D721Med (cell line): Measurements from ENCODE around the gene WAS.

Experiments
- DNase-seq: peaks from one replicate; pipeline ENCODE4 v3.0.0; 2011; ENCODE audit warnings: low spot score; ENCODE audit not compliant: insufficient read length
- FAIRE-seq: peaks from 2 replicates; lab custom pipeline; 2011; peaks lifted over from hg19 to GRCh38; lab: Jason Lieb, UNC
- TF ChIP-seq, protein P1 (sequence below): IDR thresholded peaks from 2 replicates; pipeline ENCODE4 v1.5.1; 2012; ENCODE audit warnings: mild to moderate bottlenecking, control low read depth; ENCODE audit not compliant: insufficient read depth; ENCODE audit errors: missing control alignments

WAS gene

GRCh38 chrX:48698306-48698705, 14.7 kb downstream of the WAS start:
- FAIRE-seq (no peak), DNase-seq (no peak)
- TF ChIP-seq, protein P1, sequence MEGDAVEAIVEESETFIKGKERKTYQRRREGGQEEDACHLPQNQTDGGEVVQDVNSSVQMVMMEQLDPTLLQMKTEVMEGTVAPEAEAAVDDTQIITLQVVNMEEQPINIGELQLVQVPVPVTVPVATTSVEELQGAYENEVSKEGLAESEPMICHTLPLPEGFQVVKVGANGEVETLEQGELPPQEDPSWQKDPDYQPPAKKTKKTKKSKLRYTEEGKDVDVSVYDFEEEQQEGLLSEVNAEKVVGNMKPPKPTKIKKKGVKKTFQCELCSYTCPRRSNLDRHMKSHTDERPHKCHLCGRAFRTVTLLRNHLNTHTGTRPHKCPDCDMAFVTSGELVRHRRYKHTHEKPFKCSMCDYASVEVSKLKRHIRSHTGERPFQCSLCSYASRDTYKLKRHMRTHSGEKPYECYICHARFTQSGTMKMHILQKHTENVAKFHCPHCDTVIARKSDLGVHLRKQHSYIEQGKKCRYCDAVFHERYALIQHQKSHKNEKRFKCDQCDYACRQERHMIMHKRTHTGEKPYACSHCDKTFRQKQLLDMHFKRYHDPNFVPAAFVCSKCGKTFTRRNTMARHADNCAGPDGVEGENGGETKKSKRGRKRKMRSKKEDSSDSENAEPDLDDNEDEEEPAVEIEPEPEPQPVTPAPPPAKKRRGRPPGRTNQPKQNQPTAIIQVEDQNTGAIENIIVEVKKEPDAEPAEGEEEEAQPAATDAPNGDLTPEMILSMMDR, result no peak

- DNase-seq, result no peak
- FAIRE-seq, result no peak
- TF ChIP-seq, protein P1, result no peak
These were observed 16.6 kb downstream of the WAS start for GRCh38 chrX:48700246-48700645.

DNA sequence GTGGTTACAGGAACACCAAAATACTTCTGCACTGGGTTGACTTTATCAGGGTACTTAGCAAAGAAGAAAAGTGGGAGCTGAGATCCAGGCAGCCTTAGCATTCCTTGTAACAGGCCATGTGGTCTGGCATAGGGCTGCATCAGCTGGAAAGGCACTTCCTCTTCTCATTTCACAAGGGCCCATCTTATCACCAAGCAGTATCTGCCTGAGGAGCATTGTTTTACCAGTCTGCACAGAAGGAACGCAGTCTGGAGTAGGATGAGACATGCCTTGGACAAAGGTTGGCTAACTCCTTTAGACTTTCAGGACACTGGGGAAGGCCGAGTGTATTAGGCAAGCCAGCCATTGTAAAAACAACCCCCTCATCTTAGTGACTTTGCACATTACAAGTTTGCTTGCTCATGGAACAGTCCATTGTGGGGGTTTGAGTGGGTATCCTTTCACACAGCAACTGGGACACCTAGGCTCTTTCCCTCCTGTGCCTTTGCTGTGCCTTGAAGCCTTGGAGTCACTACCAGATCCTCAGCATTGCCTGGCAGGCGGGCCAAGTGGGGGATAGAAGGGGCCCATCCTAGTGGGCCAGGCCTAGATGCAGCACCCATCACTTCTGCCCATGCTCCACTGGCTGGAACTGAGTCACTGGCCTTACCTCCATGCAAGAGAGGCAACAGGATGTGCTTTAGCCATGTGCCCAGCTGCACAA, 17.5 kb downstream of the WAS start:
- TF ChIP-seq, protein P1, result no peak
- no peak for FAIRE-seq
- DNase-seq, result no peak

DNA sequence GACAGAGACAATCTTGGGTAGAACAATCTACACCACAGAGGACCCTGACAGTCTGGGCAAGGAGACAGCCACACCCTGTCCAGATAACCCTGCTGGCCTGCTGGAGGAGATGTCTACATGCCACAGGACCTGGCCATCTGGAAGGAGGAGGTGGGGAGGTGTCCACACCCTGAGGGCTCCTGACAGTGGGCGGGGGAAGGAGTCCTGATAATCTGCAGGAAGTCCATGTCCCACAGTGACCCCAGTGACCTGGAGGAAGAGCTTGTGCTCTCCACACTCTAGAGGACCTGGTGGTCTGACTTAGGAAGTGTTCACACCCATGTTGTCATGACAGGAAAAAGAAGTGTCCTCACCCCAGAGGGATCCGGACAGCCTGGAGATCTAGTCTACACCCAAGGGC, 18.4 kb downstream of the WAS start:
- DNase-seq, result no peak
- TF ChIP-seq, protein P1, result no peak
- FAIRE-seq, result no peak

DNA sequence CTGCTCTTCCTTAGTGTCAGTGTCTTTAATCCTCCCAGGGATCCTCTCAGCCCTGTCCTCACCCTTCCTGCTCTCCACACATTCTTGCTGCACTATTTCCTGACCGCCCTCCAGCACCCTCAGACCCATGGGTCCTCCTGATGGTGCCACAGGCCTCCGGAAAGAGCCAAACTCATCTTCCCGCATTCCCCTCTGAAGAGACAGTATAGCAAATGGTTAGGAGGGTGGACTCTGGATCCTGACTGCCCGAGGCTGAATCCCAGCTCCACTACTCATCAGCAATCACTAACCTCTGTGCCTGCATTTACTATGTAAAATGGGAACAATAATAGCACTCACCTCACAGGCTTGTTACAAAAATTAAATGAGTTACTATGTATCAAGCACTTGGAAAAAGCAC, 19.1 kb downstream of the WAS start:
- no peak for FAIRE-seq
- no peak for DNase-seq
- TF ChIP-seq, protein P1, result no peak

GRCh38 chrX:48703228-48703627, 19.6 kb downstream of the WAS start:
- TF ChIP-seq, protein P1, result no peak
- no peak for FAIRE-seq
- DNase-seq, result no peak

DNA sequence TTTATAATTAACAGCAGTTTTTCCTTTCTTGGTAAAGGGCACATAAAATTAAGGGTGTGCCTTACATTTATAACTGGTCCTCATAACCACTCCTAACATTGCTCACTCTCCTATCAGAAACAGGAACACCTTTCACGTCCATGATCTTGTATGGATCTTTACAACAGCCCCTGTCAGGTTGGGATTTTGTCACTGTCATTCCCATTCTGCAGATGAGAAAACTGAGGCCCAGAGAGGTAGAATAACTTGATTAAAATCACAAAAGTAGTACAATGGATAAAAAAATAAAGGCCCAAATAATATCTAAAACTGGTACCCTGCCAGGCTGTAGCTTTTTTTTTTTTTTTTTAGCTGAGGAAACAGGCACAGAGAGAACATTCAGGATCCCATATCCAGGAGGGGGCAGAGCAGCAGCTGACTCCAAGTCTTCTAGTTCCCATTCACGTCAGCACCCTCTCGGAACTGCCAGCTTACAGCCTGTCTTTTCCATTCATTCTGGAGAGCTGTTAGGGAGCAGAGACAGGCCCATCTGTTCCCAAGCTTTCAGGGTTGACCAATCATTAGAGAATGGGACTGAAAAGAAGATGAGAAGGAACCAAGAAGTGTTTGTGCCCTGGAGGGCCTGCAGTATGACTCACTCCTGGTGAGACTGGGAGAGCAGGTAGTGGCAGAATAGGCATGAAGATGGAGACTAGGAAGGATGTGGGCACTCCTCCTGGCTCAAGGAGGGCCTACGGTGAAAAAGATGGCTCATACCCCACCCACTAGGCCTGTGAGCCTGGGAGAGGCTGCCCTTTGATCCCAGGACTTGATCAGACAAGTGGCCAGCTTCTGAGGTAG, 20.3 kb downstream of the WAS start:
- FAIRE-seq, result no peak
- no peak for DNase-seq

More for the DNA sequence above, 20.3 kb downstream of the WAS start:
- TF ChIP-seq, protein P1, result no peak
